ENCODE data around the gene APBB2.
"Not testable (repeated sequence)": the region's sequence is repeated elsewhere in the genome, so short reads cannot be mapped to it uniquely, and the experiment has no call there.

The APBB2 gene

DNA sequence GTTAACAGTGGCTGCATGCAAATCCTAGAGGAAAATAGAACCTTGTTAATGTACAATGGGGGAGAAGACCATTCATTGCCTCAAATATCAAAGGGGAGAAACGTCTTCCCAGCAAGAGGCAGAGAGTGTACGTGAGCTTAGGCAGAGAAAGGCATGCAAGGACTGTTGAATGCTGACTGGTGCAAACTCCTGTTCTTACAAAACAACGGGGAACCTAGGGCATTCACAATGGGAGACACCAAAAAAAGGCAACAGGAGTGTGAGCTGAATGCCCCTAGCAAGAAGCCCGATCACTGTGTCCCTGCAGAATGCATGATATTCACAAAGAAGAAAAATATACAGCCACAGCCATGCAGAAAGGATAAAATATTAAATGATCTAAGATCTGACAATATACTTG lies 279.7 kb downstream of the APBB2 start:
- no peak for DNase-seq (ENCODE audit: low spot score)

GRCh38 chr4:40933272-40934053 lies 280.9 kb downstream of the APBB2 start:
- DNase-seq (ENCODE audit: low spot score): no peak

- no peak for DNase-seq (ENCODE audit: low spot score)
These were observed 282.5 kb downstream of the APBB2 start for GRCh38 chr4:40931841-40932240.

DNA sequence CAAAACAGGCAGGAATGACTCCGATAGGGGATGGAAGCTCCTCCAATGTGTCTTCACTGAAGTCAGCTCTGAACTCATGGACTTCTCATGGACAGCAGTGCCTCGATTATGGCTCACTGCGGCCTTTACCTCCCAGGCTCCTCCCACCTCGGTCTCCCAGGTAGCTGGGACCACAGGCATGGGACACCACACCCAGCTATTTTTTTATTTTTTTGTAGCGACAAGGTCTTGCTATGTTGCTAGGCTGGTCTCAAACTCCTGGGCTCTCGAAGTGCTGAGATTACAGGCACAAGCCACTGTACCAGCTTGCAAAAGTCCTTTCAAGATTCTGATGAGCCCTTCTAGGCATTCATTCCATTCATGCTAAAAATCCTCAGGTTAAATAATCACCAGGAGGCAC lies 283.1 kb downstream of the APBB2 start:
- no peak for DNase-seq (ENCODE audit: low spot score)

DNA sequence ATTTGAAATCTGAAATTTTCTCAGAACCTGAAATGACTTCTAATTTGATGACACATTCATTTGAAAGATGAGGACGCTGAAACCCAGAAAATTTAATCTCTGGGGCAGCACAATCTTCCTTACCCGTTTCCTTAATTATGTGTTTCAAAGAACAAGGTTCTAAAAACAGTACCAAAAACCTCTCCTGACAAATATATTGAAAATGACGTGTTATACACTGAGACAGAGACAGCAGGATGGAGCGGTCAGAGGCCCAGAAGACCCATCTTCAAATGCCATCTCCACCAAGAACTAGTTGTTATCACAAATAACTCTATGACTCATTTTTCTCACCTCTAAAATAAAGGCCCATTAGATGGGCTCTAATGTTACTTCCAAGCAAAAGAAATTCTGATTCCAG lies 287.3 kb downstream of the APBB2 start:
- DNase-seq (ENCODE audit: low spot score): no peak

DNA sequence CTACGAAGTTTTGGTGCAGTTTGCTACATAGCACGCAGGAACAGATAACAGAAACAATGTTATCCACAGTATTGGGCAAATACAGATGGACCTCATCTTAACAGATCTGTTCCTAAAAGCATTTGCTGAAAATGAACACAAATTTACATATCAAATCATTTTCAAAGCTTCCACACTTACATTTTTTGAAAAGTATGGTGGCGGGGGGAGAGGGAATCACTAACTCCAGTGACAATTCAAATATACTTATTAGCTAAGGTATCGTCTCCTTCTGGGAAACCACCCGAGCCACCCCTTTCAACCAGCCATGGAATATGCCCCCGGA lies 289.6 kb downstream of the APBB2 start:
- no peak for DNase-seq (ENCODE audit: low spot score)

DNA sequence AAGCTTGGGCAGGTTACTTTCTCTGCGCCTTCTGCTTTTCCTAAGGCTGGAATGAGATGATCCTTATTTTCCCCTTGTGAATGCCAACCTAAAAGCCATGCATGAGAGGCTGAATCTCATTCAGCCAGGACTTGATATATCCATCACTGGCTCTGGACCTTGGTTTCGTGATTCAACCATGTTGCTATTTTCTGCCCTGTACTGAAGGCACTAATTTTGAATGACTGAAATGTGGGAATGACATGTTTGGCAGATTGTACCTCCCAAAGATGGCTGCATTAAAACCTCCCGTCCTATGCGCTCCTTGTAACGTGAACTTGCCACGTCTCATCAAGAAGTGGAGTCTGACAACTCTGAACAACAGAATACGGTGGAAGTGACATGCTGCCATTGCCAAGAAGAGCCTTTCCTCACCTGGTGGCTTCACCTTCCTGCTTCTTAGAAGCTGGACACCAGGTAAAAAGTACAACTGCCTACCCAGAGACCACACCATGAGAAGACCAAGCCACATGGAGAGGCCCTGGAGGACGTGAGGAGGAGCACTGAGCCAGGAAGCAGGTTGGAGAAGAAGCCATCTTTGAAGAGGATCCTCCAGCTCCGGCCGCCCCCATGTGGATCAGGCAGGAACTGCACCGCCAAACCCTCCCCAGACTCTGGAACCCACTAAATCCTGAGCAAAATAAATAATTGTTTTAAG lies 290.1 kb downstream of the APBB2 start:
- peak; percentile 51 for DNase-seq (ENCODE audit: low spot score)

GRCh38 chr4:40923316-40924095 lies 290.8 kb downstream of the APBB2 start:
- DNase-seq (ENCODE audit: low spot score): no peak

DNA sequence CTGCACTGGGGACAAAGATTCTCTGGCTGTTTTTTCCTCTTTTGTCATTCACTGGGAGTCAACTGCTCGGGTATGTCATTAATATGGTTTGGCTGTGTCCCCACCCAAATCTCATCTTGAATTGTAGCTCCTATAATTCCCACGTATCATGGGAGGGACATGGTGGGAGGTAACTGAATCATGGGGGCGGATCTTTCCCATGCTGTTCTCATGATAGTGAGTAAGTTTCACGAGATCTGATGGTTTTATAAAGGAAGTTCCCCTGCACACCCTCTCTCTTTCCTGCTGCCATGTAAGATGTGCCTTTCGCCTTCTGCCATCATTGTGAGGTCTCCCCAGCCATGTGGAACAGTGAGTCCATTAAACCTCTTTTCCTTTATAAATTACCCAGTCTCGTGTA lies 294.4 kb downstream of the APBB2 start:
- not testable (repeated sequence) for DNase-seq (ENCODE audit: low spot score)

DNA sequence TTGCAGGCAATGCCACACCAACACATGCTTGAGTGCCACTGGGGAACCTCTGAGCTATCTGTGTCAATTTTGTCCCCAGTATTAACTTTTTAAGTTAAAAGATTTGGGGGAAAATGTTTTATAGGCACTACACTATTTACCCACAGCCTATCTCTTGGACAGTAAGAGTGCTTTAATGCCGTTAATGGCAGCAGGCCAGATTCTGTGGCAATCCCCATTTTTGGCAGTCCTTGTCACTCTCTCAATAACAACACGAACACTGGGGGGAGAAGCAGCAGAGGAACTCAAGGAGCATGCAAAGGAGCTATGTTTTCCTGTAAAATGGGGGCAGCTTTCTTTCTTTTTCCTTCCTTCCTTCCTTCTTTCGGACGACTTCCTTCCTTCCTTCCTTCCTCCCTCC lies 296.0 kb downstream of the APBB2 start:
- DNase-seq (ENCODE audit: low spot score): no peak

- DNase-seq (ENCODE audit: low spot score): no peak
These were observed 297.5 kb downstream of the APBB2 start for GRCh38 chr4:40916880-40917279.

- no peak for DNase-seq (ENCODE audit: low spot score)
These were observed 298.2 kb downstream of the APBB2 start for GRCh38 chr4:40916218-40916555.

DNA sequence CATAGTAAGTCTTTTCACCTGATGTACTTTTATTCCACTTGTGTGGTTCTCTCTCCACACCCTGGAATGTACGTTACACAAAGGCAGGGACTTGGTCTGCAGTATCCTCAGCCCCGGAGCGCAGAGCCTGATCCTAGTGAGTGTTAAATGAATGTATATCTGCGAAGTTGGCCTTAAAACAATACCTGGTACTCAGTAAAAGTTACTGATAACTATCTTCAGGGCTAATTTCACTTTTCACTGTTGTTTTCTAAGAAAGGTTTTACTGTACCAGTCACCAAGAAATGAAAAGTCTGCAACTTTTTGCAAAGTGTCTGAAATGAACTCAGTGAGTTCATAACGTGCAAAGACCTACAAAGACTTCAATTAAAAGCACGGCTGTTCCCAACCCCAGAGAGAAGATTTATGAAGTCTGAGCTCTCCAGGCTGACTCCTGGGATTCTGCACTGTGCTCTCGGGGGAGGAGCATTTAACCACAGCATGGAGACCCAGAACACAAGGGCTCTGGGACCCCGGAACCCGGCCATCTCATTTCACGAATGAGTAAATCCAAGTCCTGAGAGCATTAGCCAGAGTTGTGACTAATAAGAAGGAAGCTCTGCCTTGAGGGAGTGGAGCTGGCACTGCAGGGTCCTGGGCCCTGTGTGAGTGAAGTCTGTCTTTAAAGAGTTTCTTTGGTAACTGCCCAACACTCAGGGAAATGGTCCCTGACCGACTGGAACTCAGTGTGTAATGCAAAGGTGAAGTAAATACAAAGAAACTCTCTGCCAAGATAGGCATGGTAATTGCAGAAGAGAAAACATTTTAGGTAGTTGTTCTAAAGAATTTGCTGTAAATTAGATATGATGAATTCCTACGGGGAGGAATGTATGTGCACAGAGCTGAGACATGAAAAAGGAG lies 298.8 kb downstream of the APBB2 start:
- DNase-seq (ENCODE audit: low spot score): no peak

DNA sequence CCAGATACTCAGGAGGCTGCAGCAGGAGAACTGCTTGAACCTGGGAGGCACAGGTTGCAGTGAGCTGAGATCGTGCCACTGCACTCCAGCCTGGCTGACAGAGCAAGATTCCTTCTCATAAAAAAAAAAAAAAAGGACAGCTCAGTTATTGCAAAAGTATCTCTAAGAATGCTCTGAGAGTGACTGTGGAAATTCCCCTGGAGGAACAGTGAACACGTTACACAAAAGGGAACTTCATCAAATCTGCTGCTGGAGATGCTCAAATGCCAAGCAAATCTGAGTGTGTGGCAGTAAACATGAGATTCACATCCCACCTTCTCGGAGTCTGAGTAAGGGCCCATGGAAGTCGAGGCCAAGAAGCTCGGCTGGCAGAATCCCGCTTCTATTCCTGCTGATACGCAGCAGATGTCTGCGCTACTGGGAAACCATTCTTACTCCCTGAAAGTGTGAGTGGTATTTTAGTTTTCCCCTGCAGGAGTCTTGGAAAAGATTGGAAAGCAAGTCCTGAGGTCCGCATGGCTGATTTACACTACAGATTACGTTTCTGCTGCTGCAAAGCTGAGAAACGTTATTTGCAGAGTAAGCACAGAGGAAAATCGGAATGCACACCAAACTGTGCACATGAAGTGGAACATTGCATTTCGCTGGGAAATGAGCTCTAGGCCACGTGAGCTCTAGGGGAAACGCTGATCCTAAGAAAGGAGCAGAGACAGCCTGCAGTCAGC lies 301.7 kb downstream of the APBB2 start:
- no peak for DNase-seq (ENCODE audit: low spot score)

DNA sequence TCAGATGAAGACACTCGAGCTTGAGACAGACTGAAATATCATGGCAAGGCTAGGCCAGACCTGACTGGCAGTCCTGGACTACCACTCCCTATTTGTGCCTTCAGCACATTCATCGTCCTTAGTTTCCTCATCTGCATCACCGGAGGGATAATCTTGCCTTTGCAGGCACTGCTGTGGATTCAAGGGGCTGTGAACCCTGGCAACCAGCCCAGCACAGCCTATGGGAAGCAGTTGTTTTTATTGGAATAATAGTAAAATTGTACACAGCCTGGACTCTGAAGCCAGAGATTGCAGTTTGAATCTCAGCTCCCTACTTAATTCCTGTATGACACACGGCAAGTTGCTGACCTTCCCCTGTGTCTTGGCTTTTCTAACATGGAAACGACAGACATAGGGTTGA lies 303.6 kb downstream of the APBB2 start:
- no peak for DNase-seq (ENCODE audit: low spot score)

DNA sequence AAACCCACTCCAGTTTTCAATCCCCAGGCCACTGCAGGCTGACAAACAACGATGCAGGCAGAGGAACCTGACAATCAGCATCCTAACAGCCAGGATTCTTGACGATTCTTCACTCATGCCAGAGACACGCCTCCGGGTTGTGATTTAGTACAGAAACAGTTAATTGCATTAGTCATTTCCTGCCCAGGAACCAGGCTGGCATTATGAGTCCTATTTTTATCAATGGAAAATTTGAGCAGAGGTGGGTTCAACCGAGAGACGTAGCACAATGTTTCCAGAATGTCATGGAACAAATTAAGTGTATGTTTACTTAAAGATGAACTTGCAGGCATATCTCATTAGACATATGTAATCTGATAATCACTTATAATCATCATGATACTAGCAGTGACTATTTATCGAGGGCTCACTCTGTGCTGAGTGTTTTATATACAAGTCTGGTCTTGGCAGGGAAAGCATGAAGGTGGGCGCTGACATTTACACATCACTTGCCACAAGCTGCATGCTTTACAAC lies 304.9 kb downstream of the APBB2 start:
- no peak for DNase-seq (ENCODE audit: low spot score)

GRCh38 chr4:40908702-40909362 lies 305.5 kb downstream of the APBB2 start:
- DNase-seq (ENCODE audit: low spot score): peak; percentile 58

GRCh38 chr4:40908297-40908696 lies 306.0 kb downstream of the APBB2 start:
- DNase-seq (ENCODE audit: low spot score): no peak

- no peak for DNase-seq (ENCODE audit: low spot score)
These were observed 308.9 kb downstream of the APBB2 start for GRCh38 chr4:40905414-40905813.

GRCh38 chr4:40900531-40900930 lies 313.8 kb downstream of the APBB2 start:
- not testable (repeated sequence) for DNase-seq (ENCODE audit: low spot score)

All from CD4-positive, alpha-beta T cell treated with Interleukin-15 for 4 hours (primary cell).